CD14-positive monocyte (primary cell): ENCODE measurements around the gene TMEM42. TPM values are rescaled to one million over a fixed set of nuclear protein-coding genes. Genes with fewer than 3 reads are reported as not detected.

Experiments
- DNase-seq, 3 donors: peaks; one replicate each; pipeline ENCODE4 v3.0.0-alpha.2; 2011 to 2022
- H2AFZ ChIP-seq: 2 replicates; pipeline ENCODE4 v1.6.0; 2012; ENCODE audit warnings: mild to moderate bottlenecking, low read depth, low read length, inconsistent platforms; ENCODE audit not compliant: insufficient read depth, poor library complexity, severe bottlenecking
- H3K27ac ChIP-seq, 2 donors: 1 replicate in 1 of 2; 2 replicates in 1 of 2; pipeline ENCODE4 v1.5.1; 2012 to 2013; ENCODE audit warnings: low read length in 2 of 2, control low read depth in 1 of 2, inconsistent platforms in 1 of 2, low read depth in 1 of 2, mild to moderate bottlenecking in 1 of 2
- H3K27me3 ChIP-seq, 2 donors: one replicate each; pipeline versions ENCODE4 v1.6.0 to v1.6.1; 2011 to 2013; ENCODE audit warnings: low read length in 2 of 2; ENCODE audit not compliant: control insufficient read depth in 2 of 2, insufficient read depth in 2 of 2
- H3K36me3 ChIP-seq, 2 donors: replicated peaks in 1 of 2; 1 replicate in 1 of 2; 2 replicates in 1 of 2; pipeline versions ENCODE4 v1.5.1 to v1.6.1; 2012 to 2013; ENCODE audit warnings: low read length in 2 of 2, control low read depth in 1 of 2, inconsistent platforms in 1 of 2, mild to moderate bottlenecking in 1 of 2; ENCODE audit not compliant: insufficient read depth in 2 of 2, control insufficient read depth in 1 of 2
- H3K4me1 ChIP-seq, 2 donors: 1 replicate in 1 of 2; 2 replicates in 1 of 2; pipeline versions ENCODE4 v1.5.1 to v1.6.1; 2012 to 2013; ENCODE audit warnings: low read length in 2 of 2, control low read depth in 1 of 2, inconsistent platforms in 1 of 2, mild to moderate bottlenecking in 1 of 2, moderate library complexity in 1 of 2; ENCODE audit not compliant: insufficient read depth in 2 of 2, control insufficient read depth in 1 of 2
- H3K4me2 ChIP-seq: replicated peaks from 2 replicates; pipeline ENCODE3; 2012; ENCODE audit warnings: low read length, moderate library complexity, mild to moderate bottlenecking; ENCODE audit not compliant: poor library complexity, severe bottlenecking; ENCODE audit errors: extremely low read depth
- H3K4me3 ChIP-seq, 3 experiments: fragments of 200-600 bp in 1 of 3; sonication (generic) in 1 of 3; replicated peaks in 1 of 3; 1 replicate in 2 of 3; 2 replicates in 1 of 3; pipeline ENCODE4 v1.5.1; 2011 to 2013; ENCODE audit warnings: low read length in 3 of 3, mild to moderate bottlenecking in 3 of 3, control low read depth in 2 of 3, low read depth in 2 of 3, inconsistent platforms in 1 of 3, moderate library complexity in 1 of 3
- H3K79me2 ChIP-seq: 2 replicates; pipeline ENCODE4 v1.6.0; 2012; ENCODE audit warnings: mild to moderate bottlenecking, control low read depth, inconsistent platforms, low read length, moderate library complexity; ENCODE audit not compliant: insufficient read depth
- H3K9ac ChIP-seq: 2 replicates; pipeline ENCODE4 v1.6.0; 2017; ENCODE audit warnings: low read length, mild to moderate bottlenecking; ENCODE audit not compliant: insufficient read depth, poor library complexity, severe bottlenecking
- H3K9me3 ChIP-seq, 2 donors: replicated peaks in 1 of 2; 1 replicate in 1 of 2; 2 replicates in 1 of 2; pipeline versions ENCODE4 v1.5.1 to v1.6.1; 2012 to 2013; ENCODE audit warnings: low read length in 2 of 2, control low read depth in 1 of 2; ENCODE audit not compliant: control insufficient read depth in 1 of 2, insufficient read depth in 1 of 2
- H4K20me1 ChIP-seq: 2 replicates; pipeline ENCODE4 v1.6.0; 2012; ENCODE audit warnings: mild to moderate bottlenecking, low read length, control low read depth, moderate library complexity; ENCODE audit not compliant: insufficient read depth
- H3K27ac Mint-ChIP-seq, 7 donors: one replicate each; pipeline ENCODE4 v1.8.0; 2020; ENCODE audit warnings: mild to moderate bottlenecking in 7 of 7, mixed read lengths in 7 of 7, moderate library complexity in 6 of 7, inconsistent platforms in 2 of 7
- H3K27me3 Mint-ChIP-seq, 3 donors: one replicate each; pipeline ENCODE4 v1.8.0; 2021 to 2022; ENCODE audit warnings: low read depth in 3 of 3, mild to moderate bottlenecking in 3 of 3, mixed read lengths in 3 of 3, moderate library complexity in 3 of 3, inconsistent platforms in 1 of 3
- H3K36me3 Mint-ChIP-seq, 2 donors: one replicate each; pipeline ENCODE4 v1.8.0; 2020; ENCODE audit warnings: mixed read lengths in 2 of 2, inconsistent platforms in 1 of 2, mild to moderate bottlenecking in 1 of 2
- H3K4me1 Mint-ChIP-seq: one replicate; pipeline ENCODE4 v1.8.0; 2020; ENCODE audit warnings: mild to moderate bottlenecking, mixed read lengths
- H3K4me3 Mint-ChIP-seq, 2 donors: one replicate each; pipeline ENCODE4 v1.8.0; 2020; ENCODE audit warnings: mild to moderate bottlenecking in 2 of 2, mixed read lengths in 2 of 2, moderate library complexity in 1 of 2
- H3K9me3 Mint-ChIP-seq, 7 donors: one replicate each; pipeline ENCODE4 v1.8.0; 2020 to 2022; ENCODE audit warnings: mixed read lengths in 7 of 7, mild to moderate bottlenecking in 6 of 7, moderate library complexity in 6 of 7, inconsistent platforms in 2 of 7
- WGBS: methylation state at CpG from one replicate; pipeline ENCODE4 v1.1.5; 2013; ENCODE audit warnings: missing lambda C conversion rate; ENCODE audit not compliant: insufficient coverage; 5-methylcytosine and 5-hydroxymethylcytosine counted together
- intact Hi-C, 2 donors: fragments of 100-400 bp; cut with micrococcal nuclease; formaldehyde crosslinking; loops; one replicate each; pipeline versions ENCODE4 v1.15.0 to v1.15.1; 2023
- polyA plus RNA-seq, 3 donors: library from polyadenylated mRNA; depleted of rRNA in 1 of 3; unstranded in 2 of 3; stranded (reverse) in 1 of 3; fragments of 300-500 nt in 2 of 3; fragments of >200 nt in 1 of 3; fragmentation: Illumina TruSeq in 2 of 3; gene quantifications; 1 replicate in 2 of 3; 2 replicates in 1 of 3; pipeline ENCODE4 v1.2.3, GENCODE V29; 2012 to 2021
- TF ChIP-seq, protein P1 (sequence below): fragments of 200-600 bp; IDR thresholded peaks from one replicate; pipeline ENCODE4 v1.8.0; 2022; ENCODE audit warnings: antibody characterized with exemption, mild to moderate bottlenecking

The TMEM42 gene
- polyA plus RNA-seq, 3 donors: 16.2 to 31.2 (median 27.5) TPM

DNA sequence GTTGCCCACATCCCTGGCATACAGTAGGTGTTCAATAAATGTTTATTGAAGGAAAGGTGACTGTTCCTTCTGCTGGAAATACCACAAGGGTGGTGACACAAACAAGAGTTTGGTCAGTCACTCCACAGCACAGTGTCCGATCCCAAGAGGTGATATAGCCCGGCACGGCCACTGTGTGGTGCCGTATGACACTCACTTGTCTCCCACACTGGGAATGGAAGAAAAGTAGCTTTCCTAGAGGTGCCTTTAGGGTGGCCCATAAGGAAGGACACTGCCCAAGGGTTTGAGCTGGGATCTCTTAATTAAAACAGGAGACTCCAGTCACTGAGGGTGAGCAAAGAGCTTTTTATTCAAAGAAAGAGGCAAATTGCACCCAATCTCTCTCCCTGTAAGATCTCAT, 53.2 kb downstream of the TMEM42 start:
- Histone ChIP-seq H3K4me1 (no peaks in the 10 kb centered on the region), H4K20me1 (no peaks in the 10 kb centered on the region), H3K4me2 (no peak overlapping the region), H3K36me3 (peaks cover 20 to 44% of the 10 kb centered on the region in 2 donors), H3K4me3 (no peak overlapping the region), H3K9ac (no peak overlapping the region), H3K27ac (peak overlapping the region in 1 of 2 donors; percentile 22), H3K27me3 (peaks cover 0 to 2% of the 10 kb centered on the region in 2 donors), H3K79me2 (no peaks in the 10 kb centered on the region), H2AFZ (no peak overlapping the region), H3K9me3 (no peaks in the 10 kb centered on the region)
- Mint-ChIP-seq H3K36me3 (peaks cover 36 to 38% of the 10 kb centered on the region in 2 donors), H3K27ac (peak overlapping the region in 1 of 7 donors; percentile 77), H3K27me3 (peaks cover 5 to 9% (median 8%) of the 10 kb centered on the region in 3 donors), H3K4me1 (no peaks in the 10 kb centered on the region), H3K4me3 (no peak overlapping the region), H3K9me3 (peaks cover 0 to 6% (median 1%) of the 10 kb centered on the region in 7 donors)
- intact Hi-C loops: loop anchor here (5.0 kb wide), 1 partner anchor 383 kb away; no protein-coding TSS in a partner anchor
- no peak for DNase-seq
- 72% methylated on average over 4 of the region's 4 CpGs for WGBS
- TF ChIP-seq, protein P1, sequence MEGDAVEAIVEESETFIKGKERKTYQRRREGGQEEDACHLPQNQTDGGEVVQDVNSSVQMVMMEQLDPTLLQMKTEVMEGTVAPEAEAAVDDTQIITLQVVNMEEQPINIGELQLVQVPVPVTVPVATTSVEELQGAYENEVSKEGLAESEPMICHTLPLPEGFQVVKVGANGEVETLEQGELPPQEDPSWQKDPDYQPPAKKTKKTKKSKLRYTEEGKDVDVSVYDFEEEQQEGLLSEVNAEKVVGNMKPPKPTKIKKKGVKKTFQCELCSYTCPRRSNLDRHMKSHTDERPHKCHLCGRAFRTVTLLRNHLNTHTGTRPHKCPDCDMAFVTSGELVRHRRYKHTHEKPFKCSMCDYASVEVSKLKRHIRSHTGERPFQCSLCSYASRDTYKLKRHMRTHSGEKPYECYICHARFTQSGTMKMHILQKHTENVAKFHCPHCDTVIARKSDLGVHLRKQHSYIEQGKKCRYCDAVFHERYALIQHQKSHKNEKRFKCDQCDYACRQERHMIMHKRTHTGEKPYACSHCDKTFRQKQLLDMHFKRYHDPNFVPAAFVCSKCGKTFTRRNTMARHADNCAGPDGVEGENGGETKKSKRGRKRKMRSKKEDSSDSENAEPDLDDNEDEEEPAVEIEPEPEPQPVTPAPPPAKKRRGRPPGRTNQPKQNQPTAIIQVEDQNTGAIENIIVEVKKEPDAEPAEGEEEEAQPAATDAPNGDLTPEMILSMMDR: no peak

Other genes with a start within 250 kb of the TMEM42 start
- gene ZNF197, start 236.9 kb upstream of the TMEM42 start, polyA plus RNA-seq: 1 to 10 TPM; 1.2 to 3.6 (median 2.1) TPM
- 1 to 10 TPM; 1.2 to 2.5 (median 2.5) TPM for gene ZNF35, start 213.2 kb upstream of the TMEM42 start, polyA plus RNA-seq
- under 1 TPM; 0.20 to 0.28 (median 0.23) TPM for gene ZNF502, start 149.3 kb upstream of the TMEM42 start, polyA plus RNA-seq
- gene ZNF501, start 132.3 kb upstream of the TMEM42 start, polyA plus RNA-seq: under 1 TPM; 0.08 to 0.59 (median 0.35) TPM
- gene KIAA1143, start 100.3 kb upstream of the TMEM42 start, polyA plus RNA-seq: 10 to 100 TPM in 2 of 3 donors, 1 to 10 TPM in 1; 2.4 to 26.4 (median 19.1) TPM
- gene KIF15, start 100.1 kb upstream of the TMEM42 start, polyA plus RNA-seq: under 1 TPM in 2 of 3 donors, not detected in 1; 0.15 to 0.16 TPM
- under 1 TPM in 1 of 3 donors, not detected in 2; 0.04 TPM for gene TGM4, start 12.7 kb downstream of the TMEM42 start, polyA plus RNA-seq
- 10 to 100 TPM; 52.1 to 72.6 (median 61.3) TPM for gene ZDHHC3, start 114.3 kb downstream of the TMEM42 start, polyA plus RNA-seq
- gene EXOSC7, start 114.3 kb downstream of the TMEM42 start, polyA plus RNA-seq: 10 to 100 TPM; 16.8 to 23.9 (median 18.8) TPM
- 10 to 100 TPM in 2 of 3 donors, 1 to 10 TPM in 1; 3.9 to 22.7 (median 14.5) TPM for gene CLEC3B, start 164.4 kb downstream of the TMEM42 start, polyA plus RNA-seq